Stimulated activated naive CD8-positive, alpha-beta T cell treated with anti-CD3 and anti-CD28 coated beads, Interleukin-15, Interleukin-2, amounts not matched to agents 100 ng/mL and 50 ng/mL, for 24 hours (primary cell): ENCODE results near the gene RBM34.
"Not testable (repeated sequence)": the region's sequence is repeated elsewhere in the genome, so short reads cannot be mapped to it uniquely, and the experiment has no call there.

Experiments used
- H3K27ac Mint-ChIP-seq: one replicate; pipeline ENCODE4 v1.8.0; 2021; ENCODE audit warnings: mild to moderate bottlenecking, mixed read lengths
- H3K27me3 Mint-ChIP-seq: one replicate; pipeline ENCODE4 v1.8.0; 2021; ENCODE audit warnings: mixed read lengths
- H3K36me3 Mint-ChIP-seq: one replicate; pipeline ENCODE4 v1.8.0; 2021; ENCODE audit warnings: low read depth, mixed read lengths
- H3K4me1 Mint-ChIP-seq: one replicate; pipeline ENCODE4 v1.8.0; 2021; ENCODE audit warnings: low read depth, mixed read lengths
- H3K4me3 Mint-ChIP-seq: one replicate; pipeline ENCODE4 v1.8.0; 2021; ENCODE audit warnings: mild to moderate bottlenecking, mixed read lengths
- H3K9me3 Mint-ChIP-seq: one replicate; pipeline ENCODE4 v1.8.0; 2021; ENCODE audit warnings: mixed read lengths

RBM34 gene

DNA sequence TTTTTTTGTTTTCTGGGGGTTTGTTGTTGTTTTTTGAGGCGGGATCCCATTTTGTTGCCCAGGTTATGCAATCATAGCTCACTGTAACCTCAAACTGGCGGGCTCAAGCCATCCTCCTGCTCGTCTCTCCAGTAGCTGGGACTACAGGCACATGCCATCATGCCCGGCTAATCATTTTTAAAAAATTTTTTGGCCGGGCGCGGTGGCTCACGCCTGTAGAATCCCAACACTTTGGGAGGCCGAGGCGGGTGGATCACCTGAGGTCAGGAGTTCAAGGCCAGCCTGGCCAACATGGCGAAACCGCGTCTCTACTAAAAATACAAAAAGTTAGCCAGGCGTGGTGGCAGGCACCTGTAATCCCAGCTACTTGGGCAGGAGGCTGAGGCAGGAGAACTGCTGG is 63.5 kb downstream of the RBM34 start:
- not testable (repeated sequence) for H3K27me3 Mint-ChIP-seq, H3K9me3 Mint-ChIP-seq, H3K4me3 Mint-ChIP-seq, H3K36me3 Mint-ChIP-seq, H3K27ac Mint-ChIP-seq
- peaks cover 13% of the 10 kb centered on the region for H3K4me1 Mint-ChIP-seq

DNA sequence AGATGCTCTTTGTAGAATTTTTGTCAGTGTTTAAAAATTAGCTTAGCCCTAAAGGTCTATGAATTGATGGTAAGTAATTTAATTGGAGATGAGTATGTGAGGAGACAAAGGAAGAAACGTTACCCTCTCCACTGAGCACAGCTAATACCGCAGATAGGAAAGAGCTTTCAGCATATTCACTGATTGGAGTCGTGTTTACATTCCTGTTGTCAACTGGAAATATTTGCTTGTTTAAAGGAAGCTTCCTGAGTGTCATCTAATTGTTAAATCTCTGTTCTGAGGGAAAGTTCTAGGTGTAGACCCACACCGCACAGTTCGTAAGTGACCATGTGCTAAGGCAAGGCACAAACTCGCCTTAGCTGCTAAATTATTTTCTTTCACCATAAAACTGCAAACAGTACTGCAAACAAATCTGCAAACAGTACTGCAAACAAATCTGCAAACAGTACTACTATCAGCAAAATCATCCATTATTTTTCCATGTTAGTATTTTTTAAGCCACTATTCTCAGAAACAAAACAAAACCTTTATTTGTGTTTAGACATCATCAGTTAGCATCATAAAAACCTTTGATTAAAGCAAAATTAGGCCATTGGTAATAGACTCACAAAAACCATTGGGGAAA is 65.0 kb downstream of the RBM34 start:
- Mint-ChIP-seq H3K4me1 (peaks cover 7% of the 10 kb centered on the region), H3K27me3 (no peaks in the 10 kb centered on the region), H3K36me3 (no peaks in the 10 kb centered on the region), H3K27ac (no peak overlapping the region), H3K4me3 (no peak overlapping the region), H3K9me3 (no peaks in the 10 kb centered on the region)

DNA sequence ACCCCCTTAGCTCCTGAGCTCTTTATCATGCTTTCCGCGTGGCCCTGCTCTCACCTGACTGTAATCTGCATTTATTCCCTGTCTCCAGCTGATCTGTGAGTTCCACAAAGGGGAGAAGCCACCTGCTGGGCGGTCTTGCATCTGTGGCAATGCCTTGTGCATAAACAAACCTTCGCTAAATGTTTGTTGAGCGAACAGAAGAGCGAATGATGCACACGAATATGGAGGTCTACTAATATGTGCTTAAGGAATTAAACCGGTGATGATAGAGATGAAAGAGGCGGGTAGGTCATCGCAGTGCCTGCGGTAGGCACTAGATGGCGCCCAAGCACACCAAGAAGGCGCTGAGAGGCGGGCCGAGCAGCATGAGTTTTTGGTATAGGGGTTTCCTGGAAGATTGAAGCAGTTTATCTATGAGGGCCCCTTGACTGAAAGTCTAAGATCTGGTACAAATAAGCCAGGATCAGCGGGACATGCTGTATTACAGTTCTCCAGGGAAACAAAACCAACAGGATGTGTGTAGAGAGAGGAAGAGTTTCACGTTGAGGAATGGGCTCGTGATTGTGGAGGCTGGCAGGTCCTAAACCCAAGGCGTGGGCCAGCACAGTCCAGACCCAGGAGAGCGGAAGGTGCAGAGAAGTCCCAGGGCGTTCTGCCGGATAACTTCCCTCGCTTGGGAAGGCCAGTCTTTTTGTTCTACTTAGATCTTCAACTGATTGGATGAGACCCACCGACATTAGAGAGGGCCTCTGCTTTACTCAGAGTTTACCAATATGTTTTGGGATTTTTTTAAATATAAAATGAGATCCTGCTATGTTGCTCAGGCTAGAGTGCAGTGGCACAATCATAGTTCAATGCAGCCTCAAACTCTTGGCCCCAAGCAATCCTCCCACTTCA is 67.1 kb downstream of the RBM34 start:
- Mint-ChIP-seq H3K27ac (no peak overlapping the region), H3K9me3 (no peaks in the 10 kb centered on the region), H3K36me3 (no peaks in the 10 kb centered on the region), H3K27me3 (no peaks in the 10 kb centered on the region), H3K4me1 (peaks cover 7% of the 10 kb centered on the region), H3K4me3 (no peak overlapping the region)

DNA sequence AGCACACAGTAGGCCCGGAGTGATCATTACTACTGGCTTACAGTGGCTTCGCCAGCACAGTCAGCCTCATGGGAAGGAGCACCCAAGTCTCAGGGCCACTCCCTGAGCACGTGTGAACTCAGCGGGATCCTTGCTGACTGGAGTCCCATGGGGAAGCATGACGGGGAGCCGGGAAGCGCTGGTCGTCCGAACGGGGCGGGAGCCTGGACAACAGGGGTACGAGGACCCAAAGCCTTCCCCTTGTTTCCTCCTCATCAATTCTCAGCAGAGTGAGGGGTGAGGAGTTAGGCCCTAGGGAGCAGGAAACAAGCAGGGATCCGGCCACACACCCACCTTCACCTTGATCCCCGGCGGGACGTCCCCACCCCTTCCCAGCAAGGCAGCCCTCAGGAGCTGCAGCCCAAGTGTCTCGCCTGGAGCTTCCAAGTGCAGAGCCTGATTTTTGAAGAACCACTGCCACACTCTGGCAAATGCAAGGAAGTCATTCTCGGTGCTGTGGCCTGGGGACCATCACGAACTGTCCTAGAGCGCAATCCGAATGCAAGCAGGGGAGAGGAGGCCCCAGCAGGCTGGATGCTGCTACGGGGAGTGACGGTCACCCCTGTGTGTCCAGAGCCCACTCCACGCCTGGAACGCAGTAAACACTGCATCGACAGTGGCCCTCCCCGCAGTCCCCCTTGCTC is 67.9 kb downstream of the RBM34 start:
- H3K36me3 Mint-ChIP-seq = no peaks in the 10 kb centered on the region
- no peaks in the 10 kb centered on the region for H3K27me3 Mint-ChIP-seq
- H3K4me1 Mint-ChIP-seq = peaks cover 7% of the 10 kb centered on the region
- H3K4me3 Mint-ChIP-seq = no peak overlapping the region
- H3K27ac Mint-ChIP-seq = no peak overlapping the region
- no peaks in the 10 kb centered on the region for H3K9me3 Mint-ChIP-seq

DNA sequence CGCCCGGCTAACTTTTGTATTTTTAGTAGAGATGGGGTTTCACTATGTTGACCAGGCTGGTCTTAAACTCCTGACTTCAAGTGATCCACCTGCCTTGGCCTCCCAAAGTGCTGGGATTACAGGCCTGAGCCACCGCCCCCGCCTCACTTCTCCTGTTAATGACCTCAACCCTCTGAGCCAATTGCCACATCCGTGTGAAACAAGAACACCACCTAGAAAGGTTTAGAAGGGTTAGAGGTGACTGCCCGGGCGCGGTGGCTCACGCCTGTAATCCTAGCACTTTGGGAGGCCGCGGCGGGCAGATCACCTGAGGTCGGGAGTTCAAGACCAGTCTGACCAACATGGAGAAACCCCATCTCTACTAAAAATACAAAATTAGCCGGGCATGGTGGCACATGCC is 68.6 kb downstream of the RBM34 start:
- not testable (repeated sequence) for H3K4me1 Mint-ChIP-seq, H3K9me3 Mint-ChIP-seq, H3K27me3 Mint-ChIP-seq, H3K27ac Mint-ChIP-seq, H3K36me3 Mint-ChIP-seq, H3K4me3 Mint-ChIP-seq

DNA sequence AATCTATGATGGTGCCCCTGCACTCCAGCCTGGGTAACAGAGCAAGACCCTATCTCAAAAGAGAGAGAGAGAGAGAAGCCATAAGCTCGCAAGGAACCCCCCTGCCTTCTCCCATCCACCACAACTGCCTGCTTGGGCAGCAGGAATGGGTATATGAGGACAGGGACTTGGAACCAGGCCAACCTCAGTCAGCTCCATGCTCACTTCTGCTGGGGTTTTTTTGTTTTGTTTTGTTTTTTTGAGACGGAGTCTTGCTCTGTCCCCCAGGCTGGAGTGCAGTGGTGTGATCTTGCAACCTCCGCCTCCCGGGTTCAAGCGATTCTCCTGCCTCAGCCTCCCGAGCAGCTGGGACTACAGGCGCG is 69.0 kb downstream of the RBM34 start:
- H3K27me3 Mint-ChIP-seq, H3K9me3 Mint-ChIP-seq, H3K27ac Mint-ChIP-seq, H3K36me3 Mint-ChIP-seq, H3K4me3 Mint-ChIP-seq, H3K4me1 Mint-ChIP-seq: not testable (repeated sequence)

DNA sequence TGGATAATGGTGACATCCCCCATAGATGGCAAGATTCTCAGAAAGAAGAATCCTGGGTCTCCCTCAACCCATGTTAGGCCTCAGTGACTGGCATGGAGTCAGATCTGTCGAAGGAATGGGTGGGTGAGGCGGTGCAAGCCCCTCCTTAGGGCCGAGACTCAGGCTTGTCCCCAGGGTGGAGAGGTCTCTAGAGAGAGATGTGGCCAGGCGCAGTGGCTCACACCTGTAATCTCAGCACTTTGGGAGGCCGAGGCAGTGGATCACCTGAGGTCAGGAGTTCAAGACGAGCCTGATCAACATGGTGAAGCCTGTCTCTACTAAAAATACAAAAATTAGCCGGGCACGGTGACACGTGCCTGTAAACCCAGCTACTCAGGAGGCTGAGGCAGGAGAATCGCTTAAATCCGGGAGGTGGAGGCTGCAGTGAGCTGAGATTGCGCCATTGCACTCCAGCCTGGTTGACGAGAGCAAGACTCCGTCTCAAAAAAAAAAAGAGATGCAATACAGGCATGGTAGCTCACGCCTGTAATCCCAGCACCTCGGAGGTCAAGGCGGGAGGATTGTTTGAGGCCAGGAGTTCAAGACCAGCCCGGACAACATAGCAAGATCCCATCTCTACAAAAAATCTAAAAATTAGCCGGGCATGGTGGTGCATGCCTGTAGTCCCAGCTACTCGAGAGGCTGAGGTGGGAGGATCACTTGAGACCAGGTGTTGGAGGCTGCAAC is 69.6 kb downstream of the RBM34 start:
- H3K9me3 Mint-ChIP-seq, H3K36me3 Mint-ChIP-seq, H3K4me3 Mint-ChIP-seq, H3K4me1 Mint-ChIP-seq, H3K27ac Mint-ChIP-seq, H3K27me3 Mint-ChIP-seq: not testable (repeated sequence)

DNA sequence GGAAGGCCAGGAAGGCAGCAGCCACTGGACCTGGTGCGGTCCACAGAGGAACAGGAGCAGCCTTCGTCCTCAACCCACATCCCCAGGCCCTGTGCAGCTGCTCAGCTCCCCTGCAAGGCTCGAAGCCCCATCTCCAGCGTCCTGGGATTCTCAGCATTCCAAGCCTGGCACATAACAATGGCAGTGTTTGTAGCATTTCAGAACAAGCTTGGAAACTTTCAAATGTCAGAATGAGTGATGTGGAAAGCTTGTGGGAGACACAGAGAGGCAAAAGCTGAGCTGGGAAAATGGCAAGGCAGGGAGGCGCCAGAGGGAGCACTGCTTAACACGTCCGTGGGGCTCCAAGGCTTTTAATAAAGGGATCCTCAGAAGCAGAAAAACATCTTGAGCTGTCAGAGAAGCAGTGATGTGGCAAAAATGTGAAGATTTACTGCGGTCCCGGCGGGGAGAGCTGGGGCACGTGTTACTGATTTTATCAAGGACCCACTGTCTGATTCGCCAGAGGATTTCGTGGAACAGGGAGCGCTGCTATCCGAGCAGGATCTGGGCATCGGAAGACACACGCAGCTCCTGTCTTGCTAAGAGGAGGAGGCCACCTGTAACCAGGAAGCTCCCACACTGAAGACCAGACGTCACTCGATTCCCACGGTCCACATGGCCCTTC is 70.5 kb downstream of the RBM34 start:
- Mint-ChIP-seq H3K27me3 (no peaks in the 10 kb centered on the region), H3K4me3 (no peak overlapping the region), H3K27ac (no peak overlapping the region), H3K9me3 (no peaks in the 10 kb centered on the region), H3K36me3 (no peaks in the 10 kb centered on the region), H3K4me1 (peaks cover 7% of the 10 kb centered on the region)

DNA sequence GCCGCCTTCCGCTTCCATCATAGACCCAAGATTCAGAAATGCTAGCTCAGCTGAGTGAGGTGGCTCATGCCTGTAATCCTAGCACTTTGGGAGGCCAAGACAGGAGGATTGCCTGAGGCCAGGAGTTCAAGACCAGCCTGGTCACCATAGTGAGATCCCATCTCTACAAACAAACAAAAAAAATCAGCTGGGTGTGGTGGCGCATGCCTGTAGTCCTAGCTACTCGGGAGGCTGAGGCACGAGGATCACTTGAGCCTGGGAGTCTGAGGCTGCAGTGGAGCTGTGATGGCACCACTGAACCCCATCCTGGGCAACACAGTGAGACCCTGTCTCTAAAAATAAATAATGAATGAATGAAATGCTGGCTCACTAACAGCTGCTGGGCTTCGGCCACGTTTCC is 72.1 kb downstream of the RBM34 start:
- Mint-ChIP-seq H3K4me3 (no peak overlapping the region), H3K36me3 (no peaks in the 10 kb centered on the region), H3K4me1 (peaks cover 6% of the 10 kb centered on the region), H3K27me3 (no peaks in the 10 kb centered on the region), H3K9me3 (no peaks in the 10 kb centered on the region), H3K27ac (no peak overlapping the region)

DNA sequence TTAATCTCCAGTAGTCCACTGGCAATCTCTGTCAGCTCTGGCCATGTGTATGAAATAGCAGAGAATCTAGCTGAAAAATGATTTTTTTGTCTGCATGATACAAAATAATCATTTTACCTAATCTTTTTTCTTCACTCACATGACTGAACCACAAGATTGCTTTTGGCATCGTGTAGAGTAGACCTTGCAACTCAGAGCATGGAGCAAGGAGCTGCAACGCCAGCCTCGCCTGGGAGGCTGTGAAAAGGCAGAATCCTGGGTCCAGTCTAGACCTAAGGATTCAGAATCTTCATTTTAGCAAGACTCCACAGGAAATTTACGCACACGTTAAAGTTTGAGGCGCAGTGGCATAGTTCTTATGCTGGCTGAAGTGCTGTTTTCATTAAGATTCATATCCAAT is 72.6 kb downstream of the RBM34 start:
- Mint-ChIP-seq H3K9me3 (no peaks in the 10 kb centered on the region), H3K27me3 (no peaks in the 10 kb centered on the region), H3K4me1 (peaks cover 7% of the 10 kb centered on the region), H3K27ac (no peak overlapping the region), H3K4me3 (no peak overlapping the region), H3K36me3 (no peaks in the 10 kb centered on the region)

DNA sequence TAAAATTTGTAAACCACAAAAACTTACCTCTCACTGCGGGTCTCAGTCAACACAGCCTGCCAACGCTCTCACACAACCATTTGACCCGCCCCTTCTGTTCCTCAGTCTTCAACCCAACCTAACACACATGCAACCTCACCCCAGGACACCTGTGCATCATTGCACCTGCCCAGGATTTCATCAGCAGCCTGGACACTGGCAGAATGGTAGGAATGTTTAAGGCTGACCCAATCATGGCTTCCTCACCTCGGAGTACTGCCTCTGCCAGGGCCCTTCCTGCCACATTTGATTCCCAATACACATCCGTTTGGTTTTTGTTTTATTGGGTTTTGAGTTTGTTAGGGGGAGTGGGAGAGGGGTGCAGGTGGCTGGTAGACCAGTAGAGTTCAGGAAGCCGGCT is 73.1 kb downstream of the RBM34 start:
- Mint-ChIP-seq H3K27me3 (no peaks in the 10 kb centered on the region), H3K27ac (no peak overlapping the region), H3K4me3 (no peak overlapping the region), H3K4me1 (peaks cover 12% of the 10 kb centered on the region), H3K9me3 (no peaks in the 10 kb centered on the region), H3K36me3 (no peaks in the 10 kb centered on the region)

DNA sequence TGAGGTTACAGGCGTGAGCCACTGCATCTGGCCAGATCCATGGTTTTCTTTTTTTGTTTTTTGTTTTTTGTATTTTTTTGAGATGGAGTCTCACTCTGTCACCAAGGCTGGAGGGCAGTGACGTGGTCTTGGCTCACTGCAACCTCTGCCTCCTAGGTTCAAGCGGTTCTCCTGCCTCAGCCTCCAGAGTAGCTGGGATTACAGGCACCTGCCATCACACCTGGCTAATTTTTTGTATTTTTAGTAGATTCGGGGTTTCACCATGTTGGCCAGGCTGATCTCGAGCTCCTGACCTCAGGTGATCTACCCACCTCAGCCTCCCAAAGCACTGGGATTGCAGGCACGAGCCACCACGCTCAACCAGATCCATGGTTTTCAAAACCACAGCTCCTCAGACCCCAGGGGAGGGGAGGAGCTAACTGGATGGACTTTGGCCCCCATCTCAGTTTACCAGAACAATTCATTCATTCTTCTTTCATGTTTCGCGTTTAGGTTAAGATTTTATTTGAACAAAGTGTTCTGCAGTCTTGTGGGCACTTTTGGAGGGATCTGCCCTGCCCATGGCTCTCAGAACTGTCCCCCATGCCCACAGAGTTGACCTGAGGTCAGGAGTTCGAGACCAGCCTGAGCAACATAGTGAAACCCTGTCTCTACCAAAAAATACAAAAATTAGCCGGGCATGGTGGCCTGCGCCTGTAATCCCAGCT is 75.5 kb downstream of the RBM34 start:
- not testable (repeated sequence) for H3K36me3 Mint-ChIP-seq, H3K27ac Mint-ChIP-seq, H3K27me3 Mint-ChIP-seq

More for the DNA sequence above, 75.5 kb downstream of the RBM34 start:
- H3K9me3 Mint-ChIP-seq, H3K4me3 Mint-ChIP-seq: not testable (repeated sequence)
- peaks cover 18% of the 10 kb centered on the region for H3K4me1 Mint-ChIP-seq
